ENCODE measurements around the gene TMEM255B.
"Not testable (repeated sequence)": the region's sequence is repeated elsewhere in the genome, so short reads cannot be mapped to it uniquely, and the experiment has no call there.

TMEM255B gene

DNA sequence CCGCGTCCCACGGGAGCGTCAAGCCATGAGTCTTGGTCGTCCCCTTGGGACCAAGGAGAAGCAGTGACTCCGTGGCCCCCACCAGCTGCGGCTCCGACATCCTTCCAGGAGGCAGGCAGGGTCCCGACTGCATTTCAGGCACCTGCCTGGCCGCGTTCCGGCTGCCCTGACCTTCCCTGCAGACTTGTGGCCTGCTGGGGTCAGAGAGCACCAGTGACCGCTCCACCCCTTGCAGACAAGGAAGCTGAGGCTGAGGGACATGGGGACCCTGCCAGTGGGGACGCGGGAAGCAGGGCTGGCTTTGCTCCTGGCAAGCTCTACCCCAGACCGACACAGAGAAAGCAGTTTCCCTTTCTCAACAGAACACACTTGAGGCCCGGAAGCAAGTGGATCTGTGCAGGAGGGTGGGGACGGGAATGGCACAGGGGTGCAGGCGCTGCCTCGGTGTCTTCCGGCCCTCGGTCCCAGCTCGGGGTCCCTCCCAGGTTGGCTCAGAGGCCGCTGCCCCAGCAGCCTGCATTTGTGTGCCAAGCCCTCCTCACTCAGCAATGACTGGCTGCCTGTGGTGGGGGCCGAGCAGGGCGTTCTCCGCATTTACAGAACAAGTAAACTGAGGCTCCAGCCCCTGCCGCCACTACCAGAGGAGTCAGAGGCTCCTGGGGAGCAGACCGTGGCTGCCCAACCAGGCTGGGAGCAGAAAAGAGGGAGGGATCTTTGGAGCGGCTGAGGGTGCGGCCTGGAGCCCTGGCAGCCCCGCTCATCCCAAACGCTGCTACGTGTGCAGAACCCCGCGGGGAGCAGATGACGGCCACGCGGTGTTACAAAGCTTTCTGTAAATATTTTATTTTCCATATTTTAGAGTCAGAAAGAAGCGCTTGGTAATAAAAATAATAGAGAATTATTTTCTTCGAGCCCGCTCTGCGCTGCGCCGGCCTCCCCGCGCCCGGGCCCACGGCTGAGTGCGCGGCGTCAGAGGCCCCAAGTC, 61.0 kb downstream of the TMEM255B start:
- H3K4me1 ChIP-seq (ENCODE audit: control insufficient read depth, insufficient read depth, low read length) = no peaks in the 10 kb centered on the region
- H3K27ac ChIP-seq (ENCODE audit: low read length) = no peak overlapping the region
- H3K9me3 ChIP-seq (ENCODE audit: control insufficient read depth, insufficient read depth, low read length) = no peaks in the 10 kb centered on the region
- no CpG with 5 or more reads among the region's 52 CpGs for WGBS (ENCODE audit: insufficient coverage, insufficient read length)
- no peak overlapping the region for H3K4me3 ChIP-seq (ENCODE audit: low read length)
- H3K36me3 ChIP-seq (ENCODE audit: control insufficient read depth, insufficient read depth, low read length) = peaks cover 2% of the 10 kb centered on the region; the same call in 1 of the 2 replicates
- no peaks in the 10 kb centered on the region for H3K27me3 ChIP-seq (ENCODE audit: control insufficient read depth, insufficient read depth, low read length)
- no peak for DNase-seq (ENCODE audit: low read depth, low spot score)

DNA sequence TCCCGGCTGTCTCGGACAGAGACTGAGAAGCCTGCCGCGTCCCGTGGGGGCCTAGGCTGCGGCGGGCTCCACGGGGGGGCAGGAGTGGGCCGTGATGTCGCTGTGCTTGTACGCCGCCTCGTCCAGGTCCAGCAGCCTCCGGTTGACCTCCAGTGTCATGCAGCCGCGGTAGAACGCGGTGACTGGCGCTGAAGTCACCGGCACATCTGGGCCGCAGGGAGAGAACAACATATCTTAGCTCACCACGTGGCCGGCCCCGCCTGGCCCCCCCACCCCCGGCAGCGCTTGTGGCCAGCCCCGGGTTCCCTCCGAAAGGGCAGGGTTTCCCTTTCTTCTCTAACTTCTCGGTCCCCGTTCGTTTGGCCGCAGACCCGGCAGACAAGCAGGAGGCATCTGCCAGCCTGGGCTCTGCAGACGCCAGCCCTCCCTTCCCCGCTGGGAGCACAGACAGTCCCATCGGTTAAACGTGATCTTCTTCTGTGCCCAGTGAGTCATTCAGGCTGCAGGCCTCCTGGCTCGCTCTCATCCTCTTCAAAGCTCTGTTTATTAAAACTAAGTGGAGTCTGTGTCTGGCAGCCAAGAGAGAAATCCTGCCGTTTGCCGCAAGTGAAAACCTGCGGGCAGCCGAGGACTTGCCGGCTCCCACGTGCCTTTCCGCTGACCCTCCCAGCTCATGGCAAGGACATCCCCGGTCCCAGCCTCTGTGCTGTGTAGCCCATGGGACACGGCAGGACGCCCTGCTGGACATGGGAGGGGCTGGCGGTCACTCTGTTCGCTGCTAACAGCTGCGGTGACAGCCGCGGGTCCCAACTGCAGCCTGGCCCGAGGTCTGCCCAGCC, 62.0 kb downstream of the TMEM255B start:
- H3K27me3 ChIP-seq (ENCODE audit: control insufficient read depth, insufficient read depth, low read length) = no peaks in the 10 kb centered on the region
- H3K4me3 ChIP-seq (ENCODE audit: low read length) = no peak overlapping the region
- H3K36me3 ChIP-seq (ENCODE audit: control insufficient read depth, insufficient read depth, low read length) = peaks cover 5% of the 10 kb centered on the region; the same call in 1 of the 2 replicates
- no peak overlapping the region for H3K27ac ChIP-seq (ENCODE audit: low read length)
- DNase-seq (ENCODE audit: low read depth, low spot score) = no peak
- no peaks in the 10 kb centered on the region for H3K4me1 ChIP-seq (ENCODE audit: control insufficient read depth, insufficient read depth, low read length)
- H3K9me3 ChIP-seq (ENCODE audit: control insufficient read depth, insufficient read depth, low read length) = no peaks in the 10 kb centered on the region
- WGBS (ENCODE audit: insufficient coverage, insufficient read length) = no CpG with 5 or more reads among the region's 54 CpGs

DNA sequence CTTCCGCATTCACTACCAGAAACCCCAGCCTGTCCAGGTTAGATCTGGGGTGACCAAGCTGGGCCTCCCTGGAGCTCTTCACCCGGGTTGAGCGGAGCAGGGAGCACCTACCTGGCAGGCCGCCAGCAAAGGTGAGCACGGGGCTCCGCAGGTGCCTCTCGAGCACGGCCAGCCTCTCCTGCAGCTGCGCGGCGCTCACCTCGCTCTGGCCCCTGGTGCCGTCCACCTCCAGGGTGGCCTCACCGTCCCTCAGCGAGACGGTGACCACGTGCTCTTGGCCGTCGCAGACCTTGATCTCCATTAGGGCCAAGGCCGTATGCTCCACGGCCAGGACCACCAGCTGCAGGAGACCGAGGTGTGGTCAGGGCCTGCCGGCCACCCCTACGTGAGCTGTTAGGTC, 62.8 kb downstream of the TMEM255B start:
- DNase-seq (ENCODE audit: low read depth, low spot score) = no peak
- Histone ChIP-seq H3K27me3 (ENCODE audit: control insufficient read depth, insufficient read depth, low read length) (no peaks in the 10 kb centered on the region), H3K36me3 (ENCODE audit: control insufficient read depth, insufficient read depth, low read length) (peaks cover 8% of the 10 kb centered on the region; the same call in 1 of the 2 replicates), H3K4me3 (ENCODE audit: low read length) (no peak overlapping the region), H3K27ac (ENCODE audit: low read length) (no peak overlapping the region), H3K9me3 (ENCODE audit: control insufficient read depth, insufficient read depth, low read length) (no peaks in the 10 kb centered on the region), H3K4me1 (ENCODE audit: control insufficient read depth, insufficient read depth, low read length) (no peaks in the 10 kb centered on the region)
- no CpG with 5 or more reads among the region's 24 CpGs for WGBS (ENCODE audit: insufficient coverage, insufficient read length)

DNA sequence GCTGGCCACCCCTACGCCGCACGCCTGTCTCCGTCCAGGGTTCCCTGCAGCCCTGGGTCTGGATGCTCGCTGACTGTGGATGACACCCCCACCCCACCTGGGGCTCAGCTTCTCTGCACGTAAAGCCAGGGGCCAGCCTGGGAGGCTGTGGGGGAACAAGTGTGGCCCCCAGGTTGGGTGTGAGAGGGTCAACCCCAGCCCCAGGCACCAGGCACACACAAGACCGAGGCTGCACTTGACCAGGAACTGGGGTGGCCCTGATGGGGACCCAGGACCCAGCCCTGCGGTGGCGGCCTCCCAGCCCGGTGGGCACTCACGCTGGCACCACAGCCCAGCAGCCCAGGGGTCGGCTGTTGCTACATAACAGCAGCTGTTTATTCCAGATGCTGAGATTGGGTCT, 63.2 kb downstream of the TMEM255B start:
- Histone ChIP-seq H3K4me1 (ENCODE audit: control insufficient read depth, insufficient read depth, low read length) (no peaks in the 10 kb centered on the region), H3K27me3 (ENCODE audit: control insufficient read depth, insufficient read depth, low read length) (no peaks in the 10 kb centered on the region), H3K4me3 (ENCODE audit: low read length) (no peak overlapping the region), H3K36me3 (ENCODE audit: control insufficient read depth, insufficient read depth, low read length) (peaks cover 10% of the 10 kb centered on the region; the same call in 1 of the 2 replicates), H3K27ac (ENCODE audit: low read length) (no peak overlapping the region), H3K9me3 (ENCODE audit: control insufficient read depth, insufficient read depth, low read length) (no peaks in the 10 kb centered on the region)
- WGBS (ENCODE audit: insufficient coverage, insufficient read length) = no CpG with 5 or more reads among the region's 12 CpGs
- no peak for DNase-seq (ENCODE audit: low read depth, low spot score)

DNA sequence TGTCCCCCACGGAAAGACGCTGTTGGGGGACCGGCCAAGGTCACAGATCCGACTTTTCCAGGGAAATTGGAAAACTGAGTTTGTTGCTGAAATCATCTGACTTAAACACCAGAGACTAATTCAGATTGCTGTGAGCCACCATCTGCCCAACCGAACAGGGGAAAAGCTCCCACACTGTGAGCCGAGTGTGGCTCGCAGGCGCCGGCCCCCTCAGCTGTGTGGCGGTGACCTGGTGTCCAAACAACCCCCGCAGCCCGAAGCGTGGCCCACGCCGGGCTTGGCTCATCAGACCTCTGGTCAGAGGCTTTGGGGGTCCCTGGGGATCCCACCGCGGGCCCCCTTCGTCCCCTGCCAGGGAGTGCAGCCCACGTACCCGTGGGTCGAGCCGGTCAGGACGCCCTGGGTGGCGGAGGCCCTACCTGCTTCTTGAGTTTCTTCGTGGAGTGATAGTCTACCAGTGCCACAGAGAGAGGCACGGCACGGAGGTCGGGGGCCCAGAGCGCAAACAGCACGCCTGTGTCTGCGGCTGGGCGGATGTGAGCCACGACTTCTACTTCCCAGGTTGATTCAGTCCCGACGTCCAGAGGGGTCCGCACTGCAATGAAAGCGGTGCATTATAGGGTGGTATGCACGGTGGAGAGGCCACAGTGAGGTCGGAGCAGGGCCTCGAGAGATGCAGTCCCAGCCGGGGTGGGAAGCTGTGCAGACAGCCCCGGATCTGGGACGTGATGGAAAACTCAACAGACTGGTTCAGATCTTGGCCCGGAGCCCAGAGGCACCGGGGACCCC, 64.1 kb downstream of the TMEM255B start:
- H3K27ac ChIP-seq (ENCODE audit: low read length) = no peak overlapping the region
- no CpG with 5 or more reads among the region's 45 CpGs for WGBS (ENCODE audit: insufficient coverage, insufficient read length)
- peaks cover 13% of the 10 kb centered on the region for H3K36me3 ChIP-seq (ENCODE audit: control insufficient read depth, insufficient read depth, low read length)
- no peaks in the 10 kb centered on the region for H3K4me1 ChIP-seq (ENCODE audit: control insufficient read depth, insufficient read depth, low read length)
- DNase-seq (ENCODE audit: low read depth, low spot score) = no peak
- no peak overlapping the region for H3K4me3 ChIP-seq (ENCODE audit: low read length)
- H3K9me3 ChIP-seq (ENCODE audit: control insufficient read depth, insufficient read depth, low read length) = no peaks in the 10 kb centered on the region
- H3K27me3 ChIP-seq (ENCODE audit: control insufficient read depth, insufficient read depth, low read length) = no peaks in the 10 kb centered on the region

DNA sequence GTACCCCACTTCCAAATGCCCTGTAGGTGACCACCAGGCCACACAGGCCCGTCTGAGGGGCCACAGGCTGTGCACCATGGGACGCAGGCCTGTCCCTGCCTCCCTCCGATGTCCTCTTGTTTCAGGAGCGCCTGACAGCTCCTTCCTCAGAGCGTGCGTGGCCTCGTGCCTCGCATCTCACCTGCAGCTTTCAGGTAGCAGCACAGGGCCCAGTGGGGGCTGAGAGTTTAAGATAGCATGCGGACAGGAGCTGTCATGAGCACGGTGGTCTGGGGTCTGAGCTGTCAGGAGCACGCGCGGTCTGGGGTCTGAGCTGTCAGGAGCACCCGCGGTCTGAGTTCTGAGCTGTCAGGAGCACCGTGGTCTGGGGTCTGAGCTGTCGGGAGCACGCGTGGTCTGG, 64.7 kb downstream of the TMEM255B start:
- Histone ChIP-seq H3K9me3 (ENCODE audit: control insufficient read depth, insufficient read depth, low read length) (no peaks in the 10 kb centered on the region), H3K4me3 (ENCODE audit: low read length) (no peak overlapping the region), H3K27me3 (ENCODE audit: control insufficient read depth, insufficient read depth, low read length) (no peaks in the 10 kb centered on the region), H3K27ac (ENCODE audit: low read length) (no peak overlapping the region), H3K36me3 (ENCODE audit: control insufficient read depth, insufficient read depth, low read length) (peaks cover 13% of the 10 kb centered on the region), H3K4me1 (ENCODE audit: control insufficient read depth, insufficient read depth, low read length) (no peaks in the 10 kb centered on the region)
- WGBS (ENCODE audit: insufficient coverage, insufficient read length) = no CpG with 5 or more reads among the region's 19 CpGs
- no peak for DNase-seq (ENCODE audit: low read depth, low spot score)

DNA sequence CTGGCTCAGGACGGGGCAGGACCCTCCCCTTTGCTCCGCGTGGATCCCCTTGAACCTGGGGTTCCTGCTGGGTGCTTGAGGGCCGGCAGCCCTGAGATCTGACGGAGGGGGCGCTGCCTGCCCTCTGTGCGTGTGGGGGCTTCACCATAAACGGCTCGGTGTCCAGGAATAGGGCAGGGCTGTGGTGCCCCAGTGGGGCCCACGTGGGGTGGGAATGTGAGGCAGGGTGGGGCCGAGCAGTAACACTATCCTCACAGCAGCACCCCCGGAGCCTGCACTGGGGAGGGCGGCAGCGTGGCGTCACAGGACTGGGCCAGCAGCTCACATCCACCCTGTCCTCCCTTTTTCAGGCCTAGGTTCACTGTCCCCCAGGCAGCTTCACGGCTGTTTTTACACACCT, 66.8 kb downstream of the TMEM255B start:
- H3K4me1 ChIP-seq (ENCODE audit: control insufficient read depth, insufficient read depth, low read length) = no peaks in the 10 kb centered on the region
- H3K36me3 ChIP-seq (ENCODE audit: control insufficient read depth, insufficient read depth, low read length) = peaks cover 13% of the 10 kb centered on the region
- no peaks in the 10 kb centered on the region for H3K27me3 ChIP-seq (ENCODE audit: control insufficient read depth, insufficient read depth, low read length)
- H3K27ac ChIP-seq (ENCODE audit: low read length) = no peak overlapping the region
- H3K4me3 ChIP-seq (ENCODE audit: low read length) = no peak overlapping the region
- WGBS (ENCODE audit: insufficient coverage, insufficient read length) = no CpG with 5 or more reads among the region's 16 CpGs
- no peaks in the 10 kb centered on the region for H3K9me3 ChIP-seq (ENCODE audit: control insufficient read depth, insufficient read depth, low read length)
- no peak for DNase-seq (ENCODE audit: low read depth, low spot score)

DNA sequence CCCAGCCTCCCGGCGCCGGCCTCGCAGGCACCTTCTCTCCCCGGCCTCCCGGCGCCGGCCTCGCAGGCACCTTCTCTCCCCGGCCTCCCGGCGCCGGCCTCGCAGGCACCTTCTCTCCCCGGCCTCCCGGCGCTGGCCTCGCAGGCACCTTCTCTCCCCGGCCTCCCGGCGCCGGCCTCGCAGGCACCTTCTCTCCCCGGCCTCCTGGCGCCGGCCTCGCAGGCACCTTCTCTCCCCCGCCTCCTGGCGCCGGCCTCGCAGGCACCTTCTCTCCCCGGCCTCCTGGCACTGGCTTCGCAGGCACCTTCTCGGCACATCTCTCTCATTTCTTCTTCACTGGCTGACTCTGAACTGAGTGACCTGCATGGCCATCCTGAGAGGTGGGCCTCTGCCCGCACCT, 67.4 kb downstream of the TMEM255B start:
- DNase-seq (ENCODE audit: low read depth, low spot score); H3K4me3 ChIP-seq (ENCODE audit: low read length); H3K27me3 ChIP-seq (ENCODE audit: control insufficient read depth, insufficient read depth, low read length); H3K9me3 ChIP-seq (ENCODE audit: control insufficient read depth, insufficient read depth, low read length); H3K27ac ChIP-seq (ENCODE audit: low read length); H3K4me1 ChIP-seq (ENCODE audit: control insufficient read depth, insufficient read depth, low read length): not testable (repeated sequence)
- WGBS (ENCODE audit: insufficient coverage, insufficient read length) = no CpG with 5 or more reads among the region's 35 CpGs
- H3K36me3 ChIP-seq (ENCODE audit: control insufficient read depth, insufficient read depth, low read length) = peaks cover 13% of the 10 kb centered on the region

DNA sequence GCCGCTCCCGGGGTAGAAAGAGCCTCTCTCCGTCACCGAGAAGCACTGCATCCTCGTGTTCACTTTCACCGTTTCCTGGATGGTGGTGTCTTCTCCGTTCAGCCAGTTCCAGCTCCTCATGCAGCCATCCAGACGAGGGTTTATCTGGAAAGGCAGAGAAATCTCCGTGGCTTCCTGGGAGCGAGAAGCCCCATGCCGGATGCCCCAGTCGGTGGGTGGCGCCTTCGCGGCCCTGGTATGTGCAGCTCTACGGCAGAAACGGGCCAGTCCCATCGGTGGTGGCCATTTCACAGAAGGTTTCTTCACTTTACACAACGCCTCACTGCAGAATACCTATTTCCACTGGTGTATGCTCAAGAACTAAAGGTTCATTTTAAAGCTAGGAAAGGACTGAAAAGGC, 68.0 kb downstream of the TMEM255B start:
- Histone ChIP-seq H3K36me3 (ENCODE audit: control insufficient read depth, insufficient read depth, low read length) (peaks cover 12% of the 10 kb centered on the region), H3K4me1 (ENCODE audit: control insufficient read depth, insufficient read depth, low read length) (no peaks in the 10 kb centered on the region), H3K4me3 (ENCODE audit: low read length) (no peak overlapping the region), H3K27ac (ENCODE audit: low read length) (no peak overlapping the region), H3K27me3 (ENCODE audit: control insufficient read depth, insufficient read depth, low read length) (no peaks in the 10 kb centered on the region), H3K9me3 (ENCODE audit: control insufficient read depth, insufficient read depth, low read length) (no peaks in the 10 kb centered on the region)
- no CpG with 5 or more reads among the region's 19 CpGs for WGBS (ENCODE audit: insufficient coverage, insufficient read length)
- DNase-seq (ENCODE audit: low read depth, low spot score) = no peak

DNA sequence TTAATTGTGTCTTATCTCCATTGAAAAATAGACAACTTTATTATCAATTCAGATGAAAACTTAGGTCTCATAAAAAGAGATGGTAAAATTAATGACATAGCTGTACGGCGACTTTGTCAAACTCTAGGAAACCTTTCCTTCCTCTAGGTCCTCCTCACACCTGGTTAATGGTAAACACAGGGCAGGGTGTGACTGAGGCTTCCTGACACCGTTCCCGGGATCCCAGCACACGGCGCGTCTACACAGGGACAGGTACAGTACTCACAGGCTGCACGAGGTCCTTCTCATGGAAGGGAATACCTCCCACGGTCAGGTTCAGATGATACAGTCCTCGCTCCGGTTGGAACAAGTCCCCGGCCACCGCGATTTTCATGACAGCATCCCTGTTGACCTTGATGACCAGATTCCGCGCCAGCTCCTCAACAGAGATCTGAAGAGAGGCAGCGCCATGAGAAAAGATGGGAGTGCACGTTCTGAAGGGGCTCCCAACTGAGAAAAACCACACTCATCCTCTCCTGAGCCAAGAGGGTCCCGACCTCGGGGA, 69.3 kb downstream of the TMEM255B start:
- no peaks in the 10 kb centered on the region for H3K27me3 ChIP-seq (ENCODE audit: control insufficient read depth, insufficient read depth, low read length)
- no peaks in the 10 kb centered on the region for H3K9me3 ChIP-seq (ENCODE audit: control insufficient read depth, insufficient read depth, low read length)
- no peak for DNase-seq (ENCODE audit: low read depth, low spot score)
- no peak overlapping the region for H3K27ac ChIP-seq (ENCODE audit: low read length)
- H3K4me1 ChIP-seq (ENCODE audit: control insufficient read depth, insufficient read depth, low read length) = no peaks in the 10 kb centered on the region
- H3K4me3 ChIP-seq (ENCODE audit: low read length) = no peak overlapping the region
- H3K36me3 ChIP-seq (ENCODE audit: control insufficient read depth, insufficient read depth, low read length) = peaks cover 13% of the 10 kb centered on the region
- WGBS (ENCODE audit: insufficient coverage, insufficient read length) = no CpG with 5 or more reads among the region's 20 CpGs
